Mesenchymal stem cell (in vitro differentiated cells and primary cell): Measurements from ENCODE around the gene ATP5F1C.
"Not testable (repeated sequence)": the region's sequence is repeated elsewhere in the genome, so short reads cannot be mapped to it uniquely, and the experiment has no call there.

ENCODE experiments used
- DNase-seq: peaks from one replicate; pipeline ENCODE4 v3.0.0-alpha.2; 2013
- H2AFZ ChIP-seq: one replicate; pipeline ENCODE4 v1.6.1; 2013; ENCODE audit warnings: low read depth, mild to moderate bottlenecking, control low read depth, inconsistent platforms, low read length, moderate library complexity
- H2AK5ac ChIP-seq: 2 replicates; pipeline ENCODE4 v1.6.1; 2013; ENCODE audit warnings: low read length, moderate library complexity, mild to moderate bottlenecking, inconsistent platforms; ENCODE audit not compliant: severe bottlenecking
- H2BK120ac ChIP-seq: one replicate; pipeline ENCODE4 v1.6.1; 2013; ENCODE audit warnings: low read depth, mild to moderate bottlenecking, inconsistent platforms, low read length, moderate library complexity
- H2BK12ac ChIP-seq, 2 experiments: one replicate each; pipeline ENCODE4 v1.6.1; 2013; ENCODE audit warnings: inconsistent platforms in 2 of 2, low read length in 2 of 2, mild to moderate bottlenecking in 2 of 2, moderate library complexity in 2 of 2, control low read depth in 1 of 2
- H2BK15ac ChIP-seq: one replicate; pipeline ENCODE4 v1.6.1; 2013; ENCODE audit warnings: mild to moderate bottlenecking, low read depth, inconsistent platforms; ENCODE audit not compliant: poor library complexity, severe bottlenecking
- H2BK5ac ChIP-seq: 2 replicates; pipeline ENCODE4 v1.6.1; 2013; ENCODE audit warnings: low read depth, mild to moderate bottlenecking, low read length, control low read depth, inconsistent platforms; ENCODE audit not compliant: poor library complexity, severe bottlenecking
- H3K14ac ChIP-seq, 2 experiments: one replicate each; pipeline ENCODE4 v1.6.1; 2013; ENCODE audit warnings: inconsistent platforms in 2 of 2, low read length in 2 of 2, control low read depth in 1 of 2, mild to moderate bottlenecking in 1 of 2, moderate library complexity in 1 of 2
- H3K18ac ChIP-seq, 2 experiments: one replicate each; pipeline ENCODE4 v1.6.1; 2013; ENCODE audit warnings: inconsistent platforms in 2 of 2, low read length in 2 of 2, control low read depth in 1 of 2, low read depth in 1 of 2, mild to moderate bottlenecking in 1 of 2
- H3K23ac ChIP-seq, 2 experiments: one replicate each; pipeline ENCODE4 v1.6.1; 2013; ENCODE audit warnings: inconsistent platforms in 2 of 2, low read length in 2 of 2, mild to moderate bottlenecking in 2 of 2, moderate library complexity in 2 of 2, control low read depth in 1 of 2
- H3K27ac ChIP-seq: 2 replicates; pipeline ENCODE4 v1.5.1; 2013; ENCODE audit warnings: mild to moderate bottlenecking, moderate library complexity, low read length, control low read depth, inconsistent platforms; ENCODE audit not compliant: poor library complexity, severe bottlenecking
- H3K27me3 ChIP-seq, 2 experiments: 2 replicates each; pipeline versions ENCODE4 v1.6.1 to v1.7.0; 2013; ENCODE audit warnings: low read length in 2 of 2, mild to moderate bottlenecking in 2 of 2, moderate library complexity in 2 of 2, control low read depth in 1 of 2, inconsistent platforms in 1 of 2; ENCODE audit not compliant: control insufficient read depth in 1 of 2, insufficient read depth in 1 of 2
- H3K36me3 ChIP-seq, 2 experiments: 2 replicates each; pipeline versions ENCODE4 v1.6.1 to v1.7.0; 2013; ENCODE audit warnings: low read length in 2 of 2, control low read depth in 1 of 2, inconsistent platforms in 1 of 2, low read depth in 1 of 2, mild to moderate bottlenecking in 1 of 2; ENCODE audit not compliant: insufficient read depth in 2 of 2, control insufficient read depth in 1 of 2
- H3K4ac ChIP-seq, 2 experiments: one replicate each; pipeline ENCODE4 v1.6.1; 2013; ENCODE audit warnings: inconsistent platforms in 2 of 2, low read length in 2 of 2, mild to moderate bottlenecking in 2 of 2, moderate library complexity in 2 of 2, control low read depth in 1 of 2, low read depth in 1 of 2
- H3K4me1 ChIP-seq: 2 replicates; pipeline ENCODE4 v1.6.1; 2013; ENCODE audit warnings: low read depth, low read length, control low read depth; ENCODE audit not compliant: control insufficient read depth, insufficient read depth
- H3K4me2 ChIP-seq: 2 replicates; pipeline ENCODE4 v1.6.1; 2013; ENCODE audit warnings: low read length, mild to moderate bottlenecking, inconsistent platforms; ENCODE audit not compliant: poor library complexity, severe bottlenecking
- H3K4me3 ChIP-seq, 2 experiments: 2 replicates each; pipeline versions ENCODE4 v1.5.1 to v1.7.0; 2013; ENCODE audit warnings: low read length in 2 of 2, mild to moderate bottlenecking in 2 of 2, control low read depth in 1 of 2, low read depth in 1 of 2; ENCODE audit not compliant: insufficient read depth in 1 of 2
- H3K79me1 ChIP-seq: replicated peaks from 2 replicates; pipeline ENCODE4 v1.6.1; 2013; ENCODE audit warnings: mild to moderate bottlenecking, control low read depth, low read length, inconsistent platforms; ENCODE audit not compliant: poor library complexity, severe bottlenecking
- H3K9ac ChIP-seq: 2 replicates; pipeline ENCODE4 v1.7.0; 2013; ENCODE audit warnings: mild to moderate bottlenecking, low read length, moderate library complexity
- H3K9me3 ChIP-seq: 2 replicates; pipeline ENCODE4 v1.7.0; 2013; ENCODE audit warnings: mild to moderate bottlenecking, low read length; ENCODE audit not compliant: control insufficient read depth
- H4K8ac ChIP-seq: one replicate; pipeline ENCODE4 v1.6.1; 2013; ENCODE audit warnings: inconsistent platforms, mild to moderate bottlenecking, low read length, moderate library complexity
- H4K91ac ChIP-seq: one replicate; pipeline ENCODE4 v1.6.1; 2013; ENCODE audit warnings: mild to moderate bottlenecking, low read length, inconsistent platforms
- WGBS: methylation state at CpG from one replicate; pipeline ENCODE4 v1.1.7; 2013; ENCODE audit warnings: mixed read lengths; 5-methylcytosine and 5-hydroxymethylcytosine counted together

Gene ATP5F1C

GRCh38 chr10:7773845-7774801 lies 13.9 kb upstream of the ATP5F1C start:
- WGBS, result 82% methylated on average over 6 of the region's 10 CpGs
- no peaks in the 10 kb centered on the region for H3K4me1 ChIP-seq

GRCh38 chr10:7776777-7777176 lies 11.2 kb upstream of the ATP5F1C start:
- Histone ChIP-seq H2BK120ac (no peak overlapping the region), H3K4ac (no peak overlapping the region), H2AK5ac (no peak overlapping the region), H2BK12ac (no peak overlapping the region), H2BK5ac (no peak overlapping the region), H3K27ac (no peak overlapping the region), H4K91ac (no peak overlapping the region), H3K23ac (no peak overlapping the region), H3K18ac (no peak overlapping the region), H3K27me3 (no peaks in the 10 kb centered on the region), H4K8ac (no peak overlapping the region), H3K36me3 (peaks cover 37 to 86% of the 10 kb centered on the region in 2 experiments), H3K4me3 (no peak overlapping the region), H3K4me2 (no peak overlapping the region), H2AFZ (no peak overlapping the region), H3K4me1 (no peaks in the 10 kb centered on the region), H3K9ac (no peak overlapping the region), H2BK15ac (no peak overlapping the region), H3K9me3 (no peaks in the 10 kb centered on the region), H3K14ac (no peak overlapping the region), H3K79me1 (peaks cover 34% of the 10 kb centered on the region)
- 96% methylated on average over 2 of the region's 2 CpGs for WGBS
- no peak for DNase-seq

More at GRCh38 chr10:7773845-7774801, 13.9 kb upstream of the ATP5F1C start:
- H3K9ac ChIP-seq, result no peak overlapping the region
- peaks cover 41 to 82% of the 10 kb centered on the region in 2 experiments for H3K36me3 ChIP-seq
- no peak overlapping the region for H3K4ac ChIP-seq
- no peak overlapping the region for H4K91ac ChIP-seq
- no peak overlapping the region for H3K27ac ChIP-seq
- H2BK12ac ChIP-seq, result no peak overlapping the region
- no peak overlapping the region for H3K14ac ChIP-seq
- no peak overlapping the region for H3K18ac ChIP-seq
- H3K4me3 ChIP-seq, result no peak overlapping the region
- peaks cover 33% of the 10 kb centered on the region for H3K79me1 ChIP-seq
- H3K27me3 ChIP-seq, result no peaks in the 10 kb centered on the region
- no peak overlapping the region for H2BK15ac ChIP-seq
- no peak overlapping the region for H2BK120ac ChIP-seq
- H3K9me3 ChIP-seq, result no peaks in the 10 kb centered on the region
- H2BK5ac ChIP-seq, result no peak overlapping the region
- DNase-seq, result no peak
- H4K8ac ChIP-seq, result no peak overlapping the region
- no peak overlapping the region for H2AFZ ChIP-seq
- no peak overlapping the region for H2AK5ac ChIP-seq
- H3K4me2 ChIP-seq, result no peak overlapping the region
- no peak overlapping the region for H3K23ac ChIP-seq

DNA sequence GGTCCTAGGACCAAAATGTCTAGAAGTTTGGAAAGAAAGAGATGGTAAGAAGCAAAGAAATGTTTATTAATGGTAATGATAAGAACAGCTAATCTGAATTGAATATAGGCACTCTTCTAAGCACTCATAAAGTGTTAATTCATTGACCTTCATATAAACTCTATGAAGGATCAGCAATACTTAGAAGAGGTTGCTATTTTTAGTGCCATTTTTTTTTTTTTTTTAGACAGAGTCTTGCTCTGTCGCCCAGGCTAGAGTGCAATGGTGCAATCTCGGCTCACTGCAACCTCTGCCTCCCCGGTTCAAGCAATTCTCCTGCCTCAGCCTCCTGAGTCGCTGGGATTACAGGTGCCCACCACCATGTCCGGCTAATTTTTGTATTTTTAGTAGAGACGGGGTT lies 5.8 kb upstream of the ATP5F1C start:
- H3K4me1 ChIP-seq, result not testable (repeated sequence)

GRCh38 chr10:7786430-7786829 lies 1.5 kb upstream of the ATP5F1C start:
- peaks cover 2% of the 10 kb centered on the region for H3K4me1 ChIP-seq
- peak overlapping the region in 1 of 2 experiments; percentile 93 for H3K4me3 ChIP-seq
- DNase-seq, result no peak
- no peak overlapping the region for H2BK5ac ChIP-seq
- no peak overlapping the region for H3K27ac ChIP-seq
- H2BK15ac ChIP-seq, result no peak overlapping the region
- peak overlapping the region; percentile 53 for H3K4me2 ChIP-seq
- H2BK12ac ChIP-seq, result no peak overlapping the region
- H2AFZ ChIP-seq, result no peak overlapping the region
- peak overlapping the region; percentile 97 for H3K9ac ChIP-seq
- no peak overlapping the region for H3K23ac ChIP-seq
- WGBS, result 100% methylated on average over 3 of the region's 3 CpGs
- no peak overlapping the region for H2AK5ac ChIP-seq
- H3K14ac ChIP-seq, result no peak overlapping the region
- no peaks in the 10 kb centered on the region for H3K9me3 ChIP-seq
- peaks cover under 1% of the 10 kb centered on the region for H3K79me1 ChIP-seq
- H3K4ac ChIP-seq, result no peak overlapping the region
- H2BK120ac ChIP-seq, result no peak overlapping the region
- no peaks in the 10 kb centered on the region for H3K27me3 ChIP-seq
- no peak overlapping the region for H4K8ac ChIP-seq
- H3K36me3 ChIP-seq, result peaks cover 5 to 14% of the 10 kb centered on the region in 2 experiments
- H4K91ac ChIP-seq, result no peak overlapping the region
- no peak overlapping the region for H3K18ac ChIP-seq

More for the DNA sequence above, 5.8 kb upstream of the ATP5F1C start:
- not testable (repeated sequence) for H3K9ac ChIP-seq, H2AFZ ChIP-seq, H4K91ac ChIP-seq, H2BK120ac ChIP-seq, H3K4ac ChIP-seq, H3K23ac ChIP-seq, DNase-seq, H4K8ac ChIP-seq, H3K4me3 ChIP-seq, H3K14ac ChIP-seq, H3K4me2 ChIP-seq, H3K18ac ChIP-seq, H3K27me3 ChIP-seq, H3K9me3 ChIP-seq, H3K27ac ChIP-seq, H2BK12ac ChIP-seq, H2AK5ac ChIP-seq, H2BK5ac ChIP-seq, H2BK15ac ChIP-seq
- peaks cover 15% of the 10 kb centered on the region for H3K79me1 ChIP-seq
- peaks cover 21 to 46% of the 10 kb centered on the region in 2 experiments for H3K36me3 ChIP-seq
- 96% methylated on average over 6 of the region's 6 CpGs for WGBS
